RPMI8226 (cell line): ENCODE data around the gene TFAP2A.

ENCODE experiments used
- DNase-seq: peaks from one replicate; pipeline ENCODE4 v3.0.0-alpha.2; 2015

TFAP2A gene

GRCh38 chr6:10398446-10399218, 16.2 kb downstream of the TFAP2A start:
- DNase-seq = no peak

GRCh38 chr6:10397756-10398445, 17.0 kb downstream of the TFAP2A start:
- no peak for DNase-seq

- DNase-seq = no peak
Measured at GRCh38 chr6:10396785-10397184, 18.1 kb downstream of the TFAP2A start.

GRCh38 chr6:10395704-10396546, 18.9 kb downstream of the TFAP2A start:
- DNase-seq = no peak

- DNase-seq = no peak
Measured at GRCh38 chr6:10395171-10395703, 19.6 kb downstream of the TFAP2A start.

- DNase-seq = no peak
Measured at GRCh38 chr6:10393544-10394225, 21.2 kb downstream of the TFAP2A start.

GRCh38 chr6:10391799-10392198, 23.1 kb downstream of the TFAP2A start:
- DNase-seq = no peak

GRCh38 chr6:10391299-10391630, 23.6 kb downstream of the TFAP2A start:
- DNase-seq = no peak

- no peak for DNase-seq
Measured at GRCh38 chr6:10390495-10391298, 24.2 kb downstream of the TFAP2A start.

- DNase-seq = no peak
Measured at GRCh38 chr6:10389739-10390494, 25.0 kb downstream of the TFAP2A start.

- DNase-seq = no peak
Measured at GRCh38 chr6:10386756-10387654, 27.9 kb downstream of the TFAP2A start.

- DNase-seq = no peak
Measured at GRCh38 chr6:10386220-10386619, 28.7 kb downstream of the TFAP2A start.

GRCh38 chr6:10385524-10386132, 29.2 kb downstream of the TFAP2A start:
- DNase-seq = no peak

GRCh38 chr6:10384610-10385523, 30.0 kb downstream of the TFAP2A start:
- no peak for DNase-seq

GRCh38 chr6:10384091-10384609, 30.7 kb downstream of the TFAP2A start:
- DNase-seq = no peak

- no peak for DNase-seq
Measured at GRCh38 chr6:10383331-10384090, 31.4 kb downstream of the TFAP2A start.

- no peak for DNase-seq
Measured at GRCh38 chr6:10382728-10383330, 32.0 kb downstream of the TFAP2A start.
